ENCODE results near the gene LRRC25.

Gene LRRC25

GRCh38 chr19:18441804-18442788 lies 44.7 kb upstream of the LRRC25 start:
- TF ChIP-seq Cebpa-rat (IDR thresholded peaks at IDR 0.05) = no peak
- H3K9ac ChIP-seq = no peak overlapping the region
- H3K4me3 ChIP-seq = no peak overlapping the region
- H3K27ac ChIP-seq = no peak overlapping the region
- H3K4me2 ChIP-seq = no peak overlapping the region
- H3K4me1 ChIP-seq = peaks cover 68% of the 10 kb centered on the region
- H3K9me3 ChIP-seq = no peaks in the 10 kb centered on the region
- peaks cover 48% of the 10 kb centered on the region for H4K20me1 ChIP-seq
- peaks cover 40% of the 10 kb centered on the region for H3K36me3 ChIP-seq
- no peaks in the 10 kb centered on the region for H3K27me3 ChIP-seq

GRCh38 chr19:18440936-18441803 lies 43.7 kb upstream of the LRRC25 start:
- Histone ChIP-seq H3K27ac (peak overlapping the region; percentile 9; the same call in 1 of the 2 replicates), H3K27me3 (no peaks in the 10 kb centered on the region), H3K9ac (no peak overlapping the region), H4K20me1 (peaks cover 46% of the 10 kb centered on the region), H3K4me1 (peaks cover 74% of the 10 kb centered on the region), H3K4me2 (no peak overlapping the region), H3K9me3 (no peaks in the 10 kb centered on the region), H3K4me3 (no peak overlapping the region), H3K36me3 (peaks cover 35% of the 10 kb centered on the region)
- TF ChIP-seq Cebpa-rat (IDR thresholded peaks at IDR 0.05) = no peak

GRCh38 chr19:18440415-18440877 lies 43.0 kb upstream of the LRRC25 start:
- no peak overlapping the region for H3K9ac ChIP-seq
- no peaks in the 10 kb centered on the region for H3K9me3 ChIP-seq
- TF ChIP-seq Cebpa-rat (IDR thresholded peaks at IDR 0.05) = no peak
- peaks cover 74% of the 10 kb centered on the region for H3K4me1 ChIP-seq
- peaks cover 35% of the 10 kb centered on the region for H3K36me3 ChIP-seq
- no peak overlapping the region for H3K4me3 ChIP-seq
- peak overlapping the region; percentile 9; the same call in 1 of the 2 replicates for H3K27ac ChIP-seq
- H3K4me2 ChIP-seq = 0 out of 2 replicates have a peak overlapping the region, but pooled peaks have one; percentile 10
- H4K20me1 ChIP-seq = peaks cover 46% of the 10 kb centered on the region
- H3K27me3 ChIP-seq = no peaks in the 10 kb centered on the region

- H4K20me1 ChIP-seq = peaks cover 51% of the 10 kb centered on the region
- H3K4me2 ChIP-seq = no peak overlapping the region
- TF ChIP-seq Cebpa-rat (IDR thresholded peaks at IDR 0.05) = no peak
- H3K27ac ChIP-seq = no peak overlapping the region
- no peak overlapping the region for H3K9ac ChIP-seq
- H3K4me3 ChIP-seq = no peak overlapping the region
- H3K9me3 ChIP-seq = no peaks in the 10 kb centered on the region
- H3K4me1 ChIP-seq = peaks cover 75% of the 10 kb centered on the region
- peaks cover 39% of the 10 kb centered on the region for H3K36me3 ChIP-seq
- no peaks in the 10 kb centered on the region for H3K27me3 ChIP-seq
Observed at GRCh38 chr19:18439910-18440237, 42.5 kb upstream of the LRRC25 start.

GRCh38 chr19:18439025-18439909 lies 41.8 kb upstream of the LRRC25 start:
- Histone ChIP-seq H3K4me2 (peak overlapping the region; percentile 93), H4K20me1 (peaks cover 51% of the 10 kb centered on the region), H3K27me3 (no peaks in the 10 kb centered on the region), H3K4me3 (peak overlapping the region; percentile 86; the same call in 1 of the 2 replicates), H3K9me3 (no peaks in the 10 kb centered on the region), H3K4me1 (peaks cover 75% of the 10 kb centered on the region), H3K36me3 (peaks cover 38% of the 10 kb centered on the region), H3K27ac (peak overlapping the region; percentile 85; the same call in 1 of the 2 replicates), H3K9ac (no peak overlapping the region; the same call in 1 of the 2 replicates)
- TF ChIP-seq Cebpa-rat (IDR thresholded peaks at IDR 0.05) = no peak

DNA sequence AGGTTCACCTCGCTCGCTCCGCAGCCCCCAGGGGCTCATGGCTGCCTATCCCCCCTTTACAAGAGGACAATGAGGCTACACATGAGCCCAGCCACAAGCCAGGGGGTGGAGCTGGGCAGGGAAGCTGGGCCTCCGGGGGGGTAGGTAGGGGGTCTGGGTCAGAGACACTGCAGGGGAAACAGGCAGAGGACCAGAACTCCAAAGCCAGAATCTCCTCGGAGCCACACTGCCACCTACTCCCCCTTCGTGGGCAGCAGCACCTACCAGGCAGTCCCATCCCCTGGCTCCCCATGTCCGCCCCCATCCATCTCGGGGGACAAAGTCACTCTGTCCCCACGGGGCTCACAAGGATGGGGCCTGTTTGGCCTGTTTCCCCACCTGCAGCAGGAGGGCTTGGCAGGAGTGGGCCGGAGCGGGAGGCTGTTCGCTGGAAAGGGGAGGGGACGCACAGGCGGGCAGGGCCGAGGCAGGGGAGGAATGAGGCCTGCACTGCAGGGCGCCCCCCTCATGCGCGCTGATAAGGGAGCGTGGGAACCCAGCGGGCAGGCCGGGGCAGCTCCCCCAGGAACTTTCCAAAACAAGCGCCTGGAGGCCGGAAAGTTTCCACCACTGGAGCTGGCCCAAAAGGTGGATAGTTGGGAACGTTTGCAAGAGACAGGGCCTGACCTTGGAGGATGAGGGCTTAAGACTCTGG lies 41.1 kb upstream of the LRRC25 start:
- Histone ChIP-seq H3K9ac (peak overlapping the region; percentile 84; the same call in 1 of the 2 replicates), H3K9me3 (no peaks in the 10 kb centered on the region), H3K36me3 (peaks cover 30% of the 10 kb centered on the region), H4K20me1 (peaks cover 49% of the 10 kb centered on the region), H3K4me1 (peaks cover 71% of the 10 kb centered on the region), H3K27ac (peak overlapping the region; percentile 85), H3K27me3 (no peaks in the 10 kb centered on the region), H3K4me3 (peak overlapping the region; percentile 86), H3K4me2 (peak overlapping the region; percentile 93)
- TF ChIP-seq Cebpa-rat (IDR thresholded peaks at IDR 0.05) = no peak

GRCh38 chr19:18437491-18438330 lies 40.3 kb upstream of the LRRC25 start, which contains the start of gene ISYNA1:
Gene ISYNA1, minus strand, starts transcription at chr19:18438133. Its CDS starts 154 bp downstream, at chr19:18437979.
- H4K20me1 ChIP-seq = peaks cover 49% of the 10 kb centered on the region
- H3K9ac ChIP-seq = peak within 1 kb of the TSS; percentile 84
- H3K27ac ChIP-seq = peak within 1 kb of the TSS; percentile 85
- H3K4me1 ChIP-seq = peaks cover 67% of the 10 kb centered on the region
- H3K9me3 ChIP-seq = no peaks in the 10 kb centered on the region
- H3K27me3 ChIP-seq = no peaks in the 10 kb centered on the region
- TF ChIP-seq Cebpa-rat (IDR thresholded peaks at IDR 0.05) = no peak
- peak within 1 kb of the TSS; percentile 96 for H3K4me2 ChIP-seq
- peak within 1 kb of the TSS; percentile 86 for H3K4me3 ChIP-seq
- H3K36me3 ChIP-seq = peaks cover 23% of the 10 kb centered on the region
